Kidney (tissue), 14 donors: ENCODE results near the gene GPC5. TPM values are rescaled to one million over a fixed set of nuclear protein-coding genes. Genes with fewer than 3 reads are reported as not detected.
"Not testable (repeated sequence)": the region's sequence is repeated elsewhere in the genome, so short reads cannot be mapped to it uniquely, and the experiment has no call there.

Experiments
- DNase-seq, 5 donors: peaks; one replicate each; pipeline ENCODE4 v3.0.0-alpha.2; 2013 to 2020
- FAIRE-seq: peaks from 2 replicates; lab custom pipeline; 2012; peaks lifted over from hg19 to GRCh38; lab: Jason Lieb, UNC
- H3K27ac ChIP-seq, 2 donors: one replicate each; pipeline ENCODE4 v1.7.0; 2013; ENCODE audit warnings: low read depth in 2 of 2, low read length in 2 of 2, inconsistent platforms in 1 of 2
- H3K27me3 ChIP-seq: one replicate; pipeline ENCODE4 v1.7.1; 2013; ENCODE audit warnings: low read length, inconsistent platforms; ENCODE audit not compliant: control insufficient read depth, insufficient read depth
- H3K36me3 ChIP-seq, 3 donors: one replicate each; pipeline versions ENCODE4 v1.7.0 to v1.7.1; 2013; ENCODE audit warnings: low read length in 3 of 3, control low read depth in 1 of 3, inconsistent platforms in 1 of 3; ENCODE audit not compliant: insufficient read depth in 3 of 3, control insufficient read depth in 2 of 3
- H3K4me1 ChIP-seq, 3 donors: one replicate each; pipeline versions ENCODE4 v1.7.0 to v1.7.1; 2013; ENCODE audit warnings: low read length in 3 of 3, inconsistent platforms in 1 of 3, low read depth in 1 of 3; ENCODE audit not compliant: control insufficient read depth in 2 of 3, insufficient read depth in 2 of 3
- H3K4me3 ChIP-seq, 3 donors: one replicate each; pipeline versions ENCODE4 v1.7.0 to v1.8.1; 2013; ENCODE audit warnings: low read length in 3 of 3, control low read depth in 1 of 3, inconsistent platforms in 1 of 3
- H3K9ac ChIP-seq, 3 donors: one replicate each; pipeline versions ENCODE4 v1.7.0 to v1.7.1; 2013; ENCODE audit warnings: low read length in 3 of 3, control low read depth in 1 of 3, inconsistent platforms in 1 of 3
- H3K9me3 ChIP-seq, 3 donors: one replicate each; pipeline versions ENCODE4 v1.7.0 to v1.7.1; 2013; ENCODE audit warnings: low read length in 3 of 3, control low read depth in 1 of 3, inconsistent platforms in 1 of 3; ENCODE audit not compliant: control insufficient read depth in 2 of 3, insufficient read depth in 1 of 3
- CTCF ChIP-seq: IDR thresholded peaks from 3 replicates; pipeline ENCODE4 v1.5.1; 2012; ENCODE audit warnings: mild to moderate bottlenecking, moderate library complexity, borderline replicate concordance; ENCODE audit not compliant: insufficient read depth; ENCODE audit errors: extremely low read depth
- intact Hi-C: fragments of 100-400 bp; cut with DNase I; formaldehyde crosslinking; loops from one replicate; pipeline ENCODE4 v1.11.1; 2022
- polyA plus RNA-seq: library from polyadenylated mRNA; stranded (reverse); fragments of 350-450 nt; fragmentation: Illumina TruSeq; extraction: RNeasy Lipid Tissue Mini Kit (QIAGEN cat#74804); gene quantifications from one replicate; pipeline ENCODE4 v1.2.3, GENCODE V29; 2014; ENCODE audit warnings: low read depth, low replicate concordance; ENCODE audit not compliant: insufficient read depth
- total RNA-seq: library from RNA; stranded (reverse); fragmentation: NEBNext Ultra II Directional; extraction: Animal tissue kit (Norgen Biotek cat#: 25700); gene quantifications from one replicate; pipeline ENCODE4 v1.2.1, GENCODE V29; 2021
- donor health status: control.
- donor health status: control.
- donor health status: control.
- donor health status: control.
- donor health status: control.
- donor health status: DM: yes; HTN: yes; CAD: no.
- donor health status: Normal renal cell carcinoma (clear cell type).

The GPC5 gene
- total and polyA plus RNA-seq, 2 donors from 2014 or later, result 0.47 to 6.8 TPM

DNA sequence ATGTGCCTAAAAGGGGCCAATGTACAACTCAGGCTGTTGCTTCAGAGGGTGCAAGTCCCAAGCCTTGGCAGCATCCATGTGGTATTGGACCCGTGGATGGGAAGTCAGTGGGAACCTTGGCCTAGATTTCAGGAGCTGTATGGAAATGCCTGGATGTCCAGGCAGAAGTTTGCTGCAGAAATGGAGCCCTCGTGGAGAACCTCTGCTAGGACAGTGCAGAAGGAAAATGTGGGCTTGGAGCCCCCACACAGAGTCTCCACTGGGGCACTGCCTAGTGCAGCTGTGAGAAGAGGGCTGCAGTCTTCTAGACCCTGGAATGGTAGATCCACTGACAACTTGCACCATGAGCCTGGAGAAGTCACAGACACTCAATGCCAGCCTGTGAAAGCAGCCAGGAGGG is 28.5 kb downstream of the GPC5 start:
- Histone ChIP-seq H3K9ac (no peak overlapping the region), H3K27ac (no peak overlapping the region), H3K27me3 (no peaks in the 10 kb centered on the region), H3K4me1 (no peaks in the 10 kb centered on the region), H3K36me3 (no peaks in the 10 kb centered on the region), H3K4me3 (no peak overlapping the region), H3K9me3 (peaks cover 0 to 17% (median 0%) of the 10 kb centered on the region in 3 donors)
- peak in 1 of 5 donors; percentile 18 for DNase-seq
- intact Hi-C loops, result no loop called here
- TF ChIP-seq CTCF, result no peak
- no peak for FAIRE-seq

- H3K27ac ChIP-seq, H3K4me1 ChIP-seq, DNase-seq, H3K27me3 ChIP-seq, FAIRE-seq, H3K4me3 ChIP-seq, H3K36me3 ChIP-seq, intact Hi-C loops, H3K9ac ChIP-seq, H3K9me3 ChIP-seq: not testable (repeated sequence)
Measured at GRCh38 chr13:91438674-91439073, 40.3 kb downstream of the GPC5 start.

GRCh38 chr13:91450913-91451312 is 52.5 kb downstream of the GPC5 start:
- Histone ChIP-seq H3K4me3 (no peak overlapping the region), H3K9me3 (no peaks in the 10 kb centered on the region), H3K4me1 (no peaks in the 10 kb centered on the region), H3K27me3 (no peaks in the 10 kb centered on the region), H3K27ac (no peak overlapping the region), H3K36me3 (no peaks in the 10 kb centered on the region), H3K9ac (no peak overlapping the region)
- TF ChIP-seq CTCF, result no peak
- DNase-seq, result no peak
- intact Hi-C loops, result no loop called here
- FAIRE-seq, result no peak

- Histone ChIP-seq H3K4me3 (no peak overlapping the region), H3K4me1 (no peaks in the 10 kb centered on the region), H3K36me3 (no peaks in the 10 kb centered on the region), H3K27me3 (no peaks in the 10 kb centered on the region), H3K9ac (no peak overlapping the region), H3K27ac (no peak overlapping the region), H3K9me3 (no peaks in the 10 kb centered on the region)
- intact Hi-C loops, result no loop called here
- DNase-seq (no peak), FAIRE-seq (no peak)
- TF ChIP-seq CTCF, result no peak
Measured at GRCh38 chr13:91454666-91455065, 56.2 kb downstream of the GPC5 start.
